Lower leg skin (tissue), 3 donors: Measurements from ENCODE around the gene PARPBP.

Experiments
- CTCF ChIP-seq, 3 donors: fragments of 450-650 bp; IDR thresholded peaks; one replicate each; pipeline ENCODE4 v1.5.1; 2016; ENCODE audit warnings: antibody characterized with exemption in 3 of 3, mild to moderate bottlenecking in 3 of 3, moderate library complexity in 2 of 3
- POLR2A ChIP-seq, 2 donors: fragments of 450-650 bp; IDR thresholded peaks; one replicate each; pipeline ENCODE4 v1.6.1; 2016 to 2017; ENCODE audit warnings: antibody characterized with exemption in 2 of 2, mild to moderate bottlenecking in 1 of 2, moderate library complexity in 1 of 2

DNA sequence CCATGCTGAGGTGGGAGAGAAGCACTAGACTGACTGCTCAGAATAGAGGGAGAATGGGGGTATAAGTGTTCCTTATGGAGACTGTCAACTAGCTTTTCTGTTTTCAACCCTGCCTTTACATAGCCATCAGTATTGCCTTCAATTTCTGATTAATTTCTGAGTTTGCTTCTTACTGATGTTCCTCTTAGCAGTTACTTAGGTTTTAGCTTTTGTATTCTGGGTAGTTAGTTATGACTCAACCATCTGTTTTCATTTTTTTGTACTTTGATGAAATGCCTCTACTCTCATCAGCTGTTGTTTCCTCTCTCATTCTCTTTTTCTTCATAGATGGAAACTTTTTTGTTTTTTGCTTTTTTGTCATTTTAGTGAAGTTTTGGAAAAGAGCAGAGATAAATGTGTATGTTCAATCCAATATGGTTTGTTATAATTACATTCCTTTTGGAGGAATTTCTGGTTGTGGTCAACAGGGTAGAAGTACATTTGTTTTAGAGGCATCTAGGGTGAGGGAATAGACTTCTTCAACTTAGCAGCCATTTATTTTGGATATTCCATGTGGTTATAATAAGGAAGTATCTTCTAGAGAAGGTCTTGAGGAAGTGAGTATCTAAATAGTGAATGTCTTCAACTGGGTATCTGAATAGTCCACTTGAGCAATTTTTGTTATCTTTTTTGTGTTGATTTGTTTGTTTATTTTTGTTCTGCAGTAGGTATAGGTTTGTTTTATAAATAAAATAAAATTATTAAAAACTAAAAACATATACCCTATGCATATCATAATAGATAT lies 48.0 kb downstream of the PARPBP start:
- TF ChIP-seq POLR2A (IDR thresholded peaks at IDR 0.05) (no peak), CTCF (IDR thresholded peaks at IDR 0.05) (no peak)
